Activated CD4-positive, alpha-beta T cell treated with anti-CD3 and anti-CD28 coated beads, Interleukin-2, amount 10 ng/mL, durations not matched to agents 24 days and 14 days (primary cell): ENCODE measurements around the gene GAPVD1. TPM values are rescaled to one million over a fixed set of nuclear protein-coding genes. Genes with fewer than 3 reads are reported as not detected.
A peak's percentile ranks its signal among the peaks of the same experiment; 100 is the strongest.

ENCODE experiments used
- DNase-seq: peaks from one replicate; pipeline ENCODE4 v3.0.0; 2022
- H3K27ac Mint-ChIP-seq: one replicate; pipeline ENCODE4 v1.8.0; 2022; ENCODE audit warnings: mild to moderate bottlenecking, mixed read lengths
- H3K27me3 Mint-ChIP-seq: one replicate; pipeline ENCODE4 v1.8.0; 2022; ENCODE audit warnings: mixed read lengths
- H3K36me3 Mint-ChIP-seq: one replicate; pipeline ENCODE4 v1.8.0; 2022; ENCODE audit warnings: low read depth, mild to moderate bottlenecking, mixed read lengths
- H3K4me1 Mint-ChIP-seq: one replicate; pipeline ENCODE4 v1.8.0; 2021; ENCODE audit warnings: mixed read lengths
- H3K4me3 Mint-ChIP-seq: one replicate; pipeline ENCODE4 v1.8.0; 2022; ENCODE audit warnings: mild to moderate bottlenecking, moderate library complexity, mixed read lengths
- H3K9me3 Mint-ChIP-seq: one replicate; pipeline ENCODE4 v1.8.0; 2021; ENCODE audit warnings: mixed read lengths
- intact Hi-C: fragments of 100-400 bp; cut with micrococcal nuclease; formaldehyde crosslinking; loops from one replicate; pipeline ENCODE4 v1.15.1; 2023
- total RNA-seq: library from RNA; stranded (reverse); gene quantifications from 2 replicates; pipeline ENCODE4 v1.2.3, GENCODE V29; 2022

The GAPVD1 gene
- total RNA-seq, 1 donor from 2014 or later = 50.3 TPM

- no peaks in the 10 kb centered on the region for H3K9me3 Mint-ChIP-seq
- H3K36me3 Mint-ChIP-seq = no peaks in the 10 kb centered on the region
- no peak for DNase-seq
- H3K27ac Mint-ChIP-seq = no peak overlapping the region
- peaks cover 11% of the 10 kb centered on the region for H3K27me3 Mint-ChIP-seq
- no peak overlapping the region for H3K4me3 Mint-ChIP-seq
- peaks cover 6% of the 10 kb centered on the region for H3K4me1 Mint-ChIP-seq
- intact Hi-C loops = loop anchor here (5.0 to 10.0 kb wide), 2 partner anchors 300 to 993 kb away; partner anchors contain the start of gene MAPKAP1
Observed at GRCh38 chr9:125404733-125405132, 143.1 kb downstream of the GAPVD1 start.

GRCh38 chr9:125405938-125406809 is 144.5 kb downstream of the GAPVD1 start:
- Mint-ChIP-seq H3K27me3 (peaks cover 14% of the 10 kb centered on the region), H3K4me1 (peaks cover 10% of the 10 kb centered on the region), H3K4me3 (no peak overlapping the region), H3K36me3 (no peaks in the 10 kb centered on the region), H3K27ac (no peak overlapping the region), H3K9me3 (no peaks in the 10 kb centered on the region)
- intact Hi-C loops = loop anchor here (5.0 to 10.0 kb wide), 2 partner anchors 299 to 991 kb away; partner anchors contain the start of gene MAPKAP1
- DNase-seq = no peak

GRCh38 chr9:125406810-125407087 is 145.1 kb downstream of the GAPVD1 start:
- H3K27ac Mint-ChIP-seq = no peak overlapping the region
- H3K9me3 Mint-ChIP-seq = no peaks in the 10 kb centered on the region
- peaks cover 14% of the 10 kb centered on the region for H3K27me3 Mint-ChIP-seq
- DNase-seq = no peak
- no peak overlapping the region for H3K4me3 Mint-ChIP-seq
- intact Hi-C loops = loop anchor here (5.0 to 10.0 kb wide), 2 partner anchors 298 to 991 kb away; partner anchors contain the start of gene MAPKAP1
- H3K4me1 Mint-ChIP-seq = peaks cover 10% of the 10 kb centered on the region
- no peaks in the 10 kb centered on the region for H3K36me3 Mint-ChIP-seq

GRCh38 chr9:125407432-125407973 is 145.9 kb downstream of the GAPVD1 start:
- Mint-ChIP-seq H3K27ac (no peak overlapping the region), H3K4me3 (peak overlapping the region; percentile 80)
- intact Hi-C loops = loop anchor here (5.0 to 10.0 kb wide), 2 partner anchors 297 to 990 kb away; partner anchors contain the start of gene MAPKAP1

GRCh38 chr9:125407974-125408900 is 146.6 kb downstream of the GAPVD1 start:
- Mint-ChIP-seq H3K9me3 (no peaks in the 10 kb centered on the region), H3K4me3 (peak overlapping the region; percentile 80), H3K36me3 (no peaks in the 10 kb centered on the region), H3K27ac (no peak overlapping the region), H3K4me1 (peaks cover 10% of the 10 kb centered on the region), H3K27me3 (peaks cover 14% of the 10 kb centered on the region)
- DNase-seq = peak; percentile 93
- intact Hi-C loops = loop anchor here (1.0 to 10.0 kb wide), 5 partner anchors 223 to 1083 kb away; partner anchors contain the start of gene MAPKAP1

More at GRCh38 chr9:125407432-125407973, 145.9 kb downstream of the GAPVD1 start:
- Mint-ChIP-seq H3K9me3 (no peaks in the 10 kb centered on the region), H3K4me1 (peaks cover 10% of the 10 kb centered on the region), H3K36me3 (no peaks in the 10 kb centered on the region), H3K27me3 (peaks cover 14% of the 10 kb centered on the region)
- DNase-seq = no peak

- intact Hi-C loops = loop anchor here (5.0 to 10.0 kb wide), 2 partner anchors 296 to 988 kb away; partner anchors contain the start of gene MAPKAP1
- no peak overlapping the region for H3K27ac Mint-ChIP-seq
- H3K36me3 Mint-ChIP-seq = no peaks in the 10 kb centered on the region
- no peak for DNase-seq
- H3K4me1 Mint-ChIP-seq = peaks cover 10% of the 10 kb centered on the region
- peak overlapping the region; percentile 80 for H3K4me3 Mint-ChIP-seq
- H3K27me3 Mint-ChIP-seq = peaks cover 14% of the 10 kb centered on the region
- no peaks in the 10 kb centered on the region for H3K9me3 Mint-ChIP-seq
Observed at GRCh38 chr9:125409217-125409636, 147.6 kb downstream of the GAPVD1 start.

- H3K36me3 Mint-ChIP-seq = no peaks in the 10 kb centered on the region
- intact Hi-C loops = loop anchor here (5.0 to 10.0 kb wide), 2 partner anchors 295 to 987 kb away; partner anchors contain the start of gene MAPKAP1
- H3K27ac Mint-ChIP-seq = no peak overlapping the region
- H3K4me3 Mint-ChIP-seq = peak overlapping the region; percentile 17
- peak; percentile 76 for DNase-seq
- H3K4me1 Mint-ChIP-seq = peaks cover 10% of the 10 kb centered on the region
- no peaks in the 10 kb centered on the region for H3K9me3 Mint-ChIP-seq
- peaks cover 14% of the 10 kb centered on the region for H3K27me3 Mint-ChIP-seq
Observed at GRCh38 chr9:125409637-125410521, 148.3 kb downstream of the GAPVD1 start.

GRCh38 chr9:125410522-125410894 is 148.9 kb downstream of the GAPVD1 start:
- intact Hi-C loops = no loop called here
- Mint-ChIP-seq H3K27me3 (peaks cover 14% of the 10 kb centered on the region), H3K27ac (no peak overlapping the region), H3K9me3 (no peaks in the 10 kb centered on the region), H3K4me3 (no peak overlapping the region), H3K36me3 (no peaks in the 10 kb centered on the region), H3K4me1 (peaks cover 10% of the 10 kb centered on the region)
- DNase-seq = no peak

GRCh38 chr9:125411171-125411756 is 149.6 kb downstream of the GAPVD1 start:
- no peaks in the 10 kb centered on the region for H3K9me3 Mint-ChIP-seq
- H3K4me1 Mint-ChIP-seq = peaks cover 10% of the 10 kb centered on the region
- H3K4me3 Mint-ChIP-seq = no peak overlapping the region
- no peak overlapping the region for H3K27ac Mint-ChIP-seq
- intact Hi-C loops = no loop called here
- H3K27me3 Mint-ChIP-seq = peaks cover 14% of the 10 kb centered on the region
- DNase-seq = no peak
- no peaks in the 10 kb centered on the region for H3K36me3 Mint-ChIP-seq

GRCh38 chr9:125412166-125412565 is 150.5 kb downstream of the GAPVD1 start:
- no peak overlapping the region for H3K4me3 Mint-ChIP-seq
- intact Hi-C loops = no loop called here
- peaks cover 14% of the 10 kb centered on the region for H3K27me3 Mint-ChIP-seq
- no peak overlapping the region for H3K27ac Mint-ChIP-seq
- H3K36me3 Mint-ChIP-seq = no peaks in the 10 kb centered on the region
- H3K9me3 Mint-ChIP-seq = no peaks in the 10 kb centered on the region
- no peak for DNase-seq
- peaks cover 10% of the 10 kb centered on the region for H3K4me1 Mint-ChIP-seq

- intact Hi-C loops = no loop called here
- Mint-ChIP-seq H3K4me1 (peaks cover 6% of the 10 kb centered on the region), H3K9me3 (no peaks in the 10 kb centered on the region), H3K27ac (no peak overlapping the region), H3K36me3 (no peaks in the 10 kb centered on the region), H3K4me3 (no peak overlapping the region), H3K27me3 (peaks cover 10% of the 10 kb centered on the region)
- no peak for DNase-seq
Observed at GRCh38 chr9:125413579-125413978, 152.0 kb downstream of the GAPVD1 start.

GRCh38 chr9:125415583-125416460 is 154.2 kb downstream of the GAPVD1 start:
- H3K9me3 Mint-ChIP-seq = no peaks in the 10 kb centered on the region
- intact Hi-C loops = no loop called here

More at GRCh38 chr9:125415583-125416460, 154.2 kb downstream of the GAPVD1 start:
- Mint-ChIP-seq H3K4me1 (no peaks in the 10 kb centered on the region), H3K36me3 (no peaks in the 10 kb centered on the region), H3K27me3 (no peaks in the 10 kb centered on the region), H3K4me3 (no peak overlapping the region), H3K27ac (no peak overlapping the region)
- DNase-seq = no peak
